Subcutaneous abdominal adipose tissue (tissue), 5 donors: Measurements from ENCODE around the gene ABI3BP.

Source experiments
- H3K27ac ChIP-seq: one replicate; pipeline ENCODE4 v1.7.0; 2013; ENCODE audit warnings: low read depth, mild to moderate bottlenecking, inconsistent platforms, low read length, moderate library complexity
- H3K27me3 ChIP-seq, 5 donors: one replicate each; pipeline ENCODE4 v1.7.0; 2013; ENCODE audit warnings: low read length in 5 of 5, inconsistent platforms in 1 of 5; ENCODE audit not compliant: control insufficient read depth in 5 of 5, insufficient read depth in 4 of 5
- H3K36me3 ChIP-seq, 5 donors: one replicate each; pipeline ENCODE4 v1.7.0; 2013; ENCODE audit warnings: low read length in 5 of 5; ENCODE audit not compliant: control insufficient read depth in 5 of 5, insufficient read depth in 5 of 5
- H3K4me1 ChIP-seq, 5 donors: one replicate each; pipeline ENCODE4 v1.7.0; 2013; ENCODE audit warnings: low read length in 5 of 5, mild to moderate bottlenecking in 3 of 5, moderate library complexity in 1 of 5; ENCODE audit not compliant: control insufficient read depth in 5 of 5, insufficient read depth in 5 of 5
- H3K4me3 ChIP-seq, 5 donors: one replicate each; pipeline ENCODE4 v1.7.0; 2013; ENCODE audit warnings: low read length in 5 of 5, low read depth in 1 of 5
- H3K9ac ChIP-seq, 5 donors: one replicate each; pipeline ENCODE4 v1.7.0; 2013; ENCODE audit warnings: low read length in 5 of 5, mild to moderate bottlenecking in 4 of 5, moderate library complexity in 3 of 5
- H3K9me3 ChIP-seq, 5 donors: one replicate each; pipeline ENCODE4 v1.7.0; 2013; ENCODE audit warnings: low read length in 5 of 5; ENCODE audit not compliant: control insufficient read depth in 5 of 5
- donor health status: healthy.
- donor health status: healthy.
- donor health status: healthy.
- donor health status: healthy.
- donor health status: healthy.

The ABI3BP gene

DNA sequence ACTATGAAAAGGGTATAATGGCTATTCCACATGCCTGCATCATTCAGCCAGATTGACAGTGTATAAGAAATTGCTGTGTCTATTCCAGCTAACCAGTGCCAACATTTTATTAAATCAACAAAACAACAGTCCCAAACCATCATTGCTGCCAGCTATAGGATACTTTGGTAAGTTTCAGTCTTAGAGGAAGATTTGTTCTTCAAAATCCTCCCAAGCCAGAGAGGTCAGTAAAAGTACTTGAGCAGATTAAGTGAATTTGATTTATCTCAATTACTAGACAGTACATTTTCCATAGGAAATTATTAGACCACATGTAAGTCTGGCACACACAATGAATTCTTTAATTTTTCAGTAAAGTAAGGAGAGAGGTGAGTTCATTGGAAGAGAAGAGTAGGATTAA lies 233.3 kb downstream of the ABI3BP start:
- peaks cover 0 to 11% (median 5%) of the 10 kb centered on the region in 5 donors for H3K4me1 ChIP-seq
- no peak overlapping the region for H3K27ac ChIP-seq
- no peak overlapping the region for H3K9ac ChIP-seq
- no peaks in the 10 kb centered on the region for H3K9me3 ChIP-seq
- no peak overlapping the region for H3K4me3 ChIP-seq
- no peaks in the 10 kb centered on the region for H3K27me3 ChIP-seq
- peaks cover 0 to 10% (median 3%) of the 10 kb centered on the region in 5 donors for H3K36me3 ChIP-seq

DNA sequence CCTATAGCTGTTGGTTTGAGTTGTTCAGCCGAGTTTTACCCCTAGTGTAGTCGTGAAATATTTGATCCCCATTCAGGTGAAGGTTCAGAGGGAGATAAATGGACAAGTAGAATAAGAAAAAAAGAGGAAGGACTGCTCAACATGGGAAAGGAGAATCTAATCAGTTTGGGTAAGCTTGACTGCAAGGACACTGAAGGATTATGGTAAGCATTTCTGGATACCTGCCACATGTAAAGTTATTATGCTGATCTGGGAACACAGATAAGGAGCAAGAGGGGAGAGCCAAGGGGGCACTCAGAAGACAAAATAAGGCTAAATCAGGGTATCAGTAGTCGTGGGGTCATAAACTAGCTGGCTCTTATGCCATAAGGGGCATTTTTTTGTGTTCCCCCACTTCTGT lies 234.1 kb downstream of the ABI3BP start:
- Histone ChIP-seq H3K4me3 (no peak overlapping the region), H3K4me1 (peaks cover 0 to 11% (median 5%) of the 10 kb centered on the region in 5 donors), H3K27ac (no peak overlapping the region), H3K9ac (no peak overlapping the region), H3K27me3 (no peaks in the 10 kb centered on the region), H3K36me3 (peaks cover 0 to 16% (median 3%) of the 10 kb centered on the region in 5 donors), H3K9me3 (no peaks in the 10 kb centered on the region)

DNA sequence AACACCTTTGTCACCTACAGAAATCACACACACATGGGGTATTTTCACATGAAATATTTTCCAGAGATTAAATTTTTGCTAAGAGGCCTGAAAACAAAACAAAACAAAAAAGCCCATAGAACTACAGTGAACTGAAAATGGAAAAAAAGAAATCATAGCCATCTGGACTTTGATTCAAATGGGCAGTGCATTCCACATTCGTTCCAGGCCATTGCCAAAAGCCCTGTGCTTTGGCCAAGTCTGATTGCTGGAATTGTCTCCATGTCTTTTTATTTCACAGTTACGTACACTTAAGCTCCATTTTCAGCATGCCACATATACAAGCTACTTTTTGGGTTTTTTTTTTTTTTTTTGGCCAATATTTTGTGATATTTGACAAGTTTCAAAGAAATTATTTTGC lies 236.8 kb downstream of the ABI3BP start:
- Histone ChIP-seq H3K36me3 (peaks cover 12 to 33% (median 28%) of the 10 kb centered on the region in 5 donors), H3K27me3 (no peaks in the 10 kb centered on the region), H3K27ac (no peak overlapping the region)

GRCh38 chr3:100754563-100755334 lies 238.5 kb downstream of the ABI3BP start:
- Histone ChIP-seq H3K27me3 (no peaks in the 10 kb centered on the region), H3K9ac (no peak overlapping the region), H3K4me1 (peaks cover 0 to 8% (median 5%) of the 10 kb centered on the region in 5 donors), H3K27ac (no peak overlapping the region), H3K4me3 (no peak overlapping the region), H3K36me3 (peaks cover 23 to 50% (median 40%) of the 10 kb centered on the region in 5 donors), H3K9me3 (no peaks in the 10 kb centered on the region)

More for the DNA sequence above, 236.8 kb downstream of the ABI3BP start:
- H3K9me3 ChIP-seq, result no peaks in the 10 kb centered on the region
- peaks cover 0 to 8% (median 5%) of the 10 kb centered on the region in 5 donors for H3K4me1 ChIP-seq
- H3K4me3 ChIP-seq, result no peak overlapping the region
- no peak overlapping the region for H3K9ac ChIP-seq

DNA sequence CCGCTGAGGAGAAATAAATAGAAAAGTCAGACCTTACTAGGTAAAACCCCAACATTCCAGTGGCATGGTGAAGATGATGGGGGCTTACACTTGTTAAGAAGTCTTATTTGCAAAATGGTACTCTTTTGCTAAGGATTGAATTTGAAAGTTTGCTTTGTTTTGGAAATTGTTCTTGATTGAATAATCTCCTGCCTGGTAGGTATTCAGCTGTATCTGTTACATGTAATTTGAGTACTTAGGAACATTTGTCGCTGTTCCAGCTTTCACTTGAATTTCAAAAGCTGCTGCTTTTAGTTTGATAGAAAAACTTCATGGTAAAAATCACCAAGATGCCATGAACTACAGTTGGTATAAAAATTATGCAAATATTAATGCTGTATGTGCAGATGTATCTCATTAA lies 239.4 kb downstream of the ABI3BP start:
- Histone ChIP-seq H3K4me1 (peaks cover 0 to 8% (median 5%) of the 10 kb centered on the region in 5 donors), H3K27ac (no peak overlapping the region), H3K4me3 (no peak overlapping the region), H3K27me3 (no peaks in the 10 kb centered on the region), H3K36me3 (peaks cover 29 to 59% (median 49%) of the 10 kb centered on the region in 5 donors), H3K9me3 (no peaks in the 10 kb centered on the region), H3K9ac (no peak overlapping the region)

GRCh38 chr3:100748967-100749366 lies 244.3 kb downstream of the ABI3BP start:
- H3K36me3 ChIP-seq, result peaks cover 59 to 88% (median 76%) of the 10 kb centered on the region in 5 donors
- no peaks in the 10 kb centered on the region for H3K9me3 ChIP-seq
- no peak overlapping the region for H3K27ac ChIP-seq
- H3K4me3 ChIP-seq, result no peak overlapping the region
- H3K27me3 ChIP-seq, result no peaks in the 10 kb centered on the region
- no peak overlapping the region for H3K9ac ChIP-seq
- no peaks in the 10 kb centered on the region for H3K4me1 ChIP-seq

- no peaks in the 10 kb centered on the region for H3K4me1 ChIP-seq
- H3K9me3 ChIP-seq, result no peaks in the 10 kb centered on the region
- no peak overlapping the region for H3K27ac ChIP-seq
- H3K4me3 ChIP-seq, result no peak overlapping the region
- no peaks in the 10 kb centered on the region for H3K27me3 ChIP-seq
- H3K9ac ChIP-seq, result no peak overlapping the region
- peaks cover 54 to 81% (median 70%) of the 10 kb centered on the region in 5 donors for H3K36me3 ChIP-seq
Observed at GRCh38 chr3:100748220-100748619, 245.0 kb downstream of the ABI3BP start.

- no peak overlapping the region for H3K4me3 ChIP-seq
- no peaks in the 10 kb centered on the region for H3K9me3 ChIP-seq
- no peaks in the 10 kb centered on the region for H3K4me1 ChIP-seq
- no peaks in the 10 kb centered on the region for H3K27me3 ChIP-seq
- H3K27ac ChIP-seq, result no peak overlapping the region
- peaks cover 56 to 80% (median 70%) of the 10 kb centered on the region in 5 donors for H3K36me3 ChIP-seq
- H3K9ac ChIP-seq, result no peak overlapping the region
Observed at GRCh38 chr3:100746092-100746491, 247.1 kb downstream of the ABI3BP start.

DNA sequence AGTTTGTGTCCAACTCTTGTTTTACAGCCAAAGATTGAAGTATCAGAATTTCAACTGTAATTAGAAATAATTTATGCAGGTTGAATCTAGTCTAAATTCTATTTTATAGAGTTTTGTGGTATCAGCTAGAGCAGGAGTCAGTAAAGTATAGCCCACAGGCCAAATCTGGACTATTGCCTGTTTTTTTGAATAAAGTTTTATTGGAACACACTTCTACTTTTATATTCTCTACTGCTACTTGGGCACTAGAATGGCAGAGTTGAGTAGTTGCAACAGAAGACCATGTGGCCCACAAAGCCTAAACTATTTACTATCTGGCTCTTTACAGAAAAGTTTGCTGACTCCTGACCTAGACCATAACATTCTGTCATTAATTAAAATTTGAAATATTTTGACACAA lies 247.6 kb downstream of the ABI3BP start:
- Histone ChIP-seq H3K36me3 (peaks cover 57 to 79% (median 72%) of the 10 kb centered on the region in 5 donors), H3K9me3 (no peaks in the 10 kb centered on the region), H3K27me3 (no peaks in the 10 kb centered on the region), H3K4me1 (no peaks in the 10 kb centered on the region), H3K4me3 (no peak overlapping the region), H3K9ac (no peak overlapping the region), H3K27ac (no peak overlapping the region)

DNA sequence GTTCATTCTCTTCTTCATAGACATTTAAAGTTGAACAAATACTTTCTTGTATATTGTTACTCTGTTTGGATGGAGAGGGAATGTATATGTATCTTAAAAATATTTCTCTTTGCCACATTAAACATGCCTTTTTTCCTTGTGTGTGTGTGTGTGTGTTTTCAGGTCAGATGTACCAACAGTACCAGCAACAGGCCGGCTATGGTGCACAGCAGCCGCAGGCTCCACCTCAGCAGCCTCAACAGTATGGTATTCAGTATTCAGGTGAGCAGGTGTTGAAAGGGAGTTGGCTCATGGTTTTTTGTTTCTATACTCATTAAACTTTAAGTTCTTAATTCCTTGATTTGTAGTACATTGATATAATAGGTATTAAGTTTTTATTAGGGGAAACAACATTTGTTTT lies 248.6 kb downstream of the ABI3BP start:
- no peaks in the 10 kb centered on the region for H3K27me3 ChIP-seq
- H3K4me3 ChIP-seq, result no peak overlapping the region
- no peaks in the 10 kb centered on the region for H3K9me3 ChIP-seq
- no peaks in the 10 kb centered on the region for H3K4me1 ChIP-seq
- no peak overlapping the region for H3K9ac ChIP-seq
- H3K36me3 ChIP-seq, result peaks cover 57 to 79% (median 76%) of the 10 kb centered on the region in 5 donors
- H3K27ac ChIP-seq, result no peak overlapping the region
